DOHH2 (cell line): ENCODE data around the gene ATP8B1.

ENCODE experiments used
- CTCF ChIP-seq: fragments of 200-600 bp; sonication (generic); IDR thresholded peaks from one replicate; pipeline ENCODE4 v1.5.1; 2014; ENCODE audit warnings: antibody characterized with exemption, mild to moderate bottlenecking, low read depth, low read length; ENCODE audit not compliant: poor library complexity, severe bottlenecking
- EZH2phosphoT487 ChIP-seq: fragments of 200-600 bp; sonication (generic); IDR thresholded peaks from 2 replicates; pipeline ENCODE4 v1.6.1; 2017; ENCODE audit warnings: borderline replicate concordance, mild to moderate bottlenecking, antibody characterized with exemption, low read length, moderate library complexity, mixed read lengths

GRCh38 chr18:57683470-57683869 lies 119.6 kb downstream of the ATP8B1 start:
- TF ChIP-seq CTCF = no peak
- no peak for TF ChIP-seq EZH2phosphoT487
